Suprapubic skin (tissue), 4 donors: ENCODE measurements around the gene EHD3. TPM values are rescaled to one million over a fixed set of nuclear protein-coding genes. Genes with fewer than 3 reads are reported as not detected.

ENCODE experiments used
- DNase-seq, 2 donors: peaks; one replicate each; pipeline ENCODE4 v3.0.0-alpha.2; 2019; ENCODE audit warnings: low spot score in 2 of 2
- H3K27ac ChIP-seq: fragments of 200-600 bp; sonication (generic); one replicate; pipeline ENCODE4 v1.5.1; 2019
- H3K27me3 ChIP-seq: fragments of 200-600 bp; sonication (generic); one replicate; pipeline ENCODE4 v1.5.1; 2019
- H3K36me3 ChIP-seq: fragments of 200-600 bp; sonication (generic); one replicate; pipeline ENCODE4 v1.5.1; 2019
- H3K4me1 ChIP-seq: fragments of 200-600 bp; sonication (generic); one replicate; pipeline ENCODE4 v1.5.1; 2019
- H3K4me3 ChIP-seq: fragments of 200-600 bp; sonication (generic); one replicate; pipeline ENCODE4 v1.5.1; 2019; ENCODE audit warnings: mild to moderate bottlenecking
- H3K9me3 ChIP-seq: fragments of 200-600 bp; sonication (generic); one replicate; pipeline ENCODE4 v1.5.1; 2019
- CTCF ChIP-seq, 2 donors: fragments of 200-600 bp in 1 of 2; fragments of 450-650 bp in 1 of 2; sonication (generic) in 1 of 2; IDR thresholded peaks; one replicate each; pipeline ENCODE4 v1.5.1; 2016 to 2019; ENCODE audit warnings: antibody characterized with exemption in 2 of 2, mild to moderate bottlenecking in 1 of 2, moderate library complexity in 1 of 2
- EP300 ChIP-seq: sonication (generic); formaldehyde crosslinking; IDR thresholded peaks from one replicate; pipeline ENCODE4 v1.6.1; 2017; ENCODE audit warnings: antibody characterized with exemption
- POLR2A ChIP-seq, 2 donors: fragments of 450-650 bp; IDR thresholded peaks; one replicate each; pipeline ENCODE4 v1.6.1; 2017; ENCODE audit warnings: antibody characterized with exemption in 2 of 2, mild to moderate bottlenecking in 2 of 2, moderate library complexity in 2 of 2
- POLR2AphosphoS5 ChIP-seq, 3 donors: sonication (generic); formaldehyde crosslinking; IDR thresholded peaks; one replicate each; pipeline ENCODE4 v1.6.1; 2017; ENCODE audit warnings: antibody characterized with exemption in 3 of 3
- WGBS: methylation state at CpG from one replicate; pipeline ENCODE4 v1.1.5; 2018; 5-methylcytosine and 5-hydroxymethylcytosine counted together
- total RNA-seq, 4 donors: library from RNA; depleted of rRNA; stranded (reverse); fragments of >200 nt; gene quantifications; one replicate each; pipeline ENCODE4 v1.1.0, GENCODE V29; 2016

EHD3 gene
- total RNA-seq, 4 donors from 2014 or later = 3.9 to 7.0 (median 5.2) TPM

- WGBS = 79% methylated on average over 15 of the region's 15 CpGs
These were observed 2.2 kb upstream of the EHD3 start for GRCh38 chr2:31231571-31232302.

GRCh38 chr2:31232586-31232985, 1.4 kb upstream of the EHD3 start:
- peaks cover 38% of the 10 kb centered on the region for H3K4me1 ChIP-seq
- WGBS = 86% methylated on average over 4 of the region's 4 CpGs

More at GRCh38 chr2:31231571-31232302, 2.2 kb upstream of the EHD3 start:
- no peak for TF ChIP-seq EP300
- Histone ChIP-seq H3K4me3 (no peak overlapping the region), H3K9me3 (no peaks in the 10 kb centered on the region), H3K36me3 (no peaks in the 10 kb centered on the region), H3K27me3 (no peaks in the 10 kb centered on the region), H3K4me1 (peaks cover 41% of the 10 kb centered on the region), H3K27ac (no peak overlapping the region)
- DNase-seq = no peak

GRCh38 chr2:31233231-31233630, 721 bp upstream of the EHD3 start:
- DNase-seq = no peak
- Histone ChIP-seq H3K4me1 (peaks cover 40% of the 10 kb centered on the region), H3K9me3 (no peaks in the 10 kb centered on the region), H3K4me3 (peak overlapping the region; percentile 59), H3K36me3 (no peaks in the 10 kb centered on the region), H3K27ac (peak overlapping the region; percentile 52), H3K27me3 (no peaks in the 10 kb centered on the region)
- 63% methylated on average over 1 of the region's 1 CpG for WGBS
- TF ChIP-seq POLR2A (IDR thresholded peaks at IDR 0.05) (no peak), CTCF (IDR thresholded peaks at IDR 0.05) (no peak), EP300 (no peak), POLR2AphosphoS5 (IDR thresholded peaks at IDR 0.05) (no peak)

More at GRCh38 chr2:31232586-31232985, 1.4 kb upstream of the EHD3 start:
- no peak for DNase-seq
- no peak overlapping the region for H3K27ac ChIP-seq
- H3K9me3 ChIP-seq = no peaks in the 10 kb centered on the region
- no peaks in the 10 kb centered on the region for H3K27me3 ChIP-seq
- TF ChIP-seq CTCF (IDR thresholded peaks at IDR 0.05) (no peak), POLR2AphosphoS5 (IDR thresholded peaks at IDR 0.05) (no peak), POLR2A (IDR thresholded peaks at IDR 0.05) (no peak), EP300 (no peak)
- H3K36me3 ChIP-seq = no peaks in the 10 kb centered on the region
- H3K4me3 ChIP-seq = no peak overlapping the region

- no peaks in the 10 kb centered on the region for H3K36me3 ChIP-seq
- no peak for DNase-seq
- peaks cover 57% of the 10 kb centered on the region for H3K4me1 ChIP-seq
- 71% methylated on average over 16 of the region's 17 CpGs for WGBS
- H3K4me3 ChIP-seq = peak overlapping the region; percentile 59
- TF ChIP-seq POLR2A (IDR thresholded peaks at IDR 0.05) (no peak), EP300 (no peak), CTCF (IDR thresholded peaks at IDR 0.05) (no peak), POLR2AphosphoS5 (IDR thresholded peaks at IDR 0.05) (no peak)
- peak overlapping the region; percentile 52 for H3K27ac ChIP-seq
- H3K9me3 ChIP-seq = no peaks in the 10 kb centered on the region
- no peaks in the 10 kb centered on the region for H3K27me3 ChIP-seq
These were observed 941 bp downstream of the EHD3 start for GRCh38 chr2:31234683-31235503.

- 67% methylated on average over 4 of the region's 4 CpGs for WGBS
- Histone ChIP-seq H3K36me3 (no peaks in the 10 kb centered on the region), H3K9me3 (no peaks in the 10 kb centered on the region), H3K27ac (peak overlapping the region; percentile 7), H3K27me3 (no peaks in the 10 kb centered on the region), H3K4me3 (no peak overlapping the region), H3K4me1 (peaks cover 63% of the 10 kb centered on the region)
- no peak for DNase-seq
- TF ChIP-seq POLR2A (IDR thresholded peaks at IDR 0.05) (no peak), POLR2AphosphoS5 (IDR thresholded peaks at IDR 0.05) (no peak), EP300 (no peak), CTCF (IDR thresholded peaks at IDR 0.05) (no peak)
These were observed 1.6 kb downstream of the EHD3 start for GRCh38 chr2:31235504-31235902.
